ENCODE measurements around the gene ADAMTS15. TPM values are rescaled to one million over a fixed set of nuclear protein-coding genes. Genes with fewer than 3 reads are reported as not detected.

ADAMTS15 gene
- total RNA-seq, 4 donors from 2014 or later: 18.4 to 34.1 (median 24.9) TPM

- peaks cover 0 to 17% (median 7%) of the 10 kb centered on the region in 4 donors for H3K4me1 ChIP-seq
- H3K36me3 ChIP-seq: no peaks in the 10 kb centered on the region
- no peaks in the 10 kb centered on the region for H3K27me3 ChIP-seq
- 36 to 46% methylated on average over 13 of the region's 13 CpGs for WGBS, 2 donors
- peak overlapping the region in 2 of 4 donors; percentile 74 to 75 for H3K27ac ChIP-seq
- no peaks in the 10 kb centered on the region for H3K9me3 ChIP-seq
- DNase-seq (ENCODE audit: low spot score in 2 of 2): no peak
- no peak overlapping the region for H3K4me3 ChIP-seq
- TF ChIP-seq EP300 (IDR thresholded peaks at IDR 0.05): no peak
- TF ChIP-seq POLR2A (IDR thresholded peaks at IDR 0.05): no peak
- TF ChIP-seq, protein P1, sequence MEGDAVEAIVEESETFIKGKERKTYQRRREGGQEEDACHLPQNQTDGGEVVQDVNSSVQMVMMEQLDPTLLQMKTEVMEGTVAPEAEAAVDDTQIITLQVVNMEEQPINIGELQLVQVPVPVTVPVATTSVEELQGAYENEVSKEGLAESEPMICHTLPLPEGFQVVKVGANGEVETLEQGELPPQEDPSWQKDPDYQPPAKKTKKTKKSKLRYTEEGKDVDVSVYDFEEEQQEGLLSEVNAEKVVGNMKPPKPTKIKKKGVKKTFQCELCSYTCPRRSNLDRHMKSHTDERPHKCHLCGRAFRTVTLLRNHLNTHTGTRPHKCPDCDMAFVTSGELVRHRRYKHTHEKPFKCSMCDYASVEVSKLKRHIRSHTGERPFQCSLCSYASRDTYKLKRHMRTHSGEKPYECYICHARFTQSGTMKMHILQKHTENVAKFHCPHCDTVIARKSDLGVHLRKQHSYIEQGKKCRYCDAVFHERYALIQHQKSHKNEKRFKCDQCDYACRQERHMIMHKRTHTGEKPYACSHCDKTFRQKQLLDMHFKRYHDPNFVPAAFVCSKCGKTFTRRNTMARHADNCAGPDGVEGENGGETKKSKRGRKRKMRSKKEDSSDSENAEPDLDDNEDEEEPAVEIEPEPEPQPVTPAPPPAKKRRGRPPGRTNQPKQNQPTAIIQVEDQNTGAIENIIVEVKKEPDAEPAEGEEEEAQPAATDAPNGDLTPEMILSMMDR (IDR thresholded peaks at IDR 0.05): no peak
Measured at GRCh38 chr11:130487924-130488815, 39.7 kb downstream of the ADAMTS15 start.

GRCh38 chr11:130488848-130489584 is 40.6 kb downstream of the ADAMTS15 start:
- peak overlapping the region in 2 of 4 donors; percentile 74 to 75 for H3K27ac ChIP-seq
- no peaks in the 10 kb centered on the region for H3K9me3 ChIP-seq
- TF ChIP-seq POLR2A (IDR thresholded peaks at IDR 0.05) (no peak), EP300 (IDR thresholded peaks at IDR 0.05) (no peak)
- TF ChIP-seq, protein P1 (IDR thresholded peaks at IDR 0.05): no peak
- WGBS, 2 donors: 79 to 84% methylated on average over 5 of the region's 5 CpGs
- H3K27me3 ChIP-seq: no peaks in the 10 kb centered on the region
- H3K4me1 ChIP-seq: peaks cover 0 to 13% (median 7%) of the 10 kb centered on the region in 4 donors
- no peak overlapping the region for H3K4me3 ChIP-seq
- H3K36me3 ChIP-seq: no peaks in the 10 kb centered on the region
- DNase-seq (ENCODE audit: low spot score in 2 of 2): no peak

DNA sequence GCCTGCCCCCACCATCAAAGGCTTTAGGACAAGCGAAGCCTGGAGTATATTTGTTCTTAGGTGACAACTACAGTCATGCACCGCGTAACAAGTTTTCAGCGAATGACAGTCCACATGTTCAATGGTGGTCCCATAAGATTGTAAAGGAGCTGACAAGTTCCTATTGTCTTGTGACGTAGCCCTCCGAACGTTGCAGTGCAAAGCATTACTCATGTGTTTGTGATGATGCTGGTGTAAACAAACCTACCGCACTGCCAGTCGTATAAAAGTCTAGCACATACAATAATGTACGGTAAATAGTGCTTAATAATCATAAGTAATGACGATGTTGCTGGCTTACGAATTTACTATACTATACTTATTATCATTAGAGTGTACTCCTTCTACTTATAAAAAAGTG is 41.3 kb downstream of the ADAMTS15 start:
- WGBS, 2 donors: 92% methylated on average over 12 of the region's 12 CpGs
- peaks cover 0 to 13% (median 7%) of the 10 kb centered on the region in 4 donors for H3K4me1 ChIP-seq

DNA sequence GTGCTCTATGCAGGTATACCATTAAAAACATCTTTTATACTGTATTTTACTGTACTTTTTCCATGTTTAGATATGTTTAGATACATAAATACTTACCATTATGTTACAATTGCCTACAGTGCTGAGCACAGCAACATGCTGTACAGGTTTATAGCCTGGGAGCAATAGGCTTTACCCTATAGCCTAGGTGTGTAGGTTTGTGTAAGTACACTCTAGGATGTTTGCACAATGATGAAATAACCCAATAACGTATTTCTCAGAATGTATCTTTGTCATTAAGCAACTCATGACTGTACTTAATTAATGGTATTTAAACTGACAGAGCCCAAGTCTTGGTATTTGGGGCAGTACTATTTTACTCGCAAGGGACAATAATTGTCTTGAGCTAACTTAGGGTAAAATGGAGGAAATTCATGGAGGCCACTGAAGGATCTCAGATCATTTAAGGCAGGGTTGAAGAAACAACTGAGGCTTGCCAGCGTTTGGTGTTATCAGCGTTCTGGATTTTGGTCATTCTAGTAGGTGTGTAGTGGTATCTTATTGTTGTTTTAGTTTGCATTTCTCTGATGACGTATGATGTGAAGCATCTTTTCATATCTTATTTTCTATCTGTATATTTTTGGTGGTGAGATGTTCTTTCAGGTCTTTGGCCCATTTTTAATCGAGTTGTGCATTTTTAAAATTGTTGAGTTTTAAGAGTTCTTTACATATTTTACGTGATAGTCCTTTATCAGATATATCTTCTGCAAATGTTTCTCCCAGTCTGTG is 42.4 kb downstream of the ADAMTS15 start:
- TF ChIP-seq, protein P1 (IDR thresholded peaks at IDR 0.05): no peak
- TF ChIP-seq POLR2A (IDR thresholded peaks at IDR 0.05): no peak
- no peak for TF ChIP-seq EP300 (IDR thresholded peaks at IDR 0.05)
- DNase-seq (ENCODE audit: low spot score in 2 of 2): no peak
- Histone ChIP-seq H3K27ac (no peak overlapping the region), H3K36me3 (no peaks in the 10 kb centered on the region), H3K9me3 (no peaks in the 10 kb centered on the region), H3K4me1 (peaks cover 0 to 13% (median 7%) of the 10 kb centered on the region in 4 donors), H3K27me3 (no peaks in the 10 kb centered on the region), H3K4me3 (no peak overlapping the region)
- WGBS, 2 donors: 92 to 94% methylated on average over 7 of the region's 7 CpGs

More for the DNA sequence above, 41.3 kb downstream of the ADAMTS15 start:
- H3K4me3 ChIP-seq: no peak overlapping the region
- TF ChIP-seq EP300 (IDR thresholded peaks at IDR 0.05): no peak
- TF ChIP-seq POLR2A (IDR thresholded peaks at IDR 0.05): no peak
- TF ChIP-seq, protein P1 (IDR thresholded peaks at IDR 0.05): no peak
- H3K36me3 ChIP-seq: no peaks in the 10 kb centered on the region
- no peaks in the 10 kb centered on the region for H3K27me3 ChIP-seq
- H3K9me3 ChIP-seq: no peaks in the 10 kb centered on the region
- no peak for DNase-seq (ENCODE audit: low spot score in 2 of 2)
- no peak overlapping the region for H3K27ac ChIP-seq

All from tibial nerve (tissue), 4 donors.